HG02943 (cell line): Measurements from ENCODE around the gene SLC4A7.
A peak's percentile ranks its signal among the peaks of the same experiment; 100 is the strongest.
"Not testable (repeated sequence)": the region's sequence is repeated elsewhere in the genome, so short reads cannot be mapped to it uniquely, and the experiment has no call there.

Experiments used
- ATAC-seq: cut with Tn5 transposase; IDR thresholded peaks from one replicate; pipeline ENCODE4 v1.9.1; 2021; ENCODE audit warnings: mild to moderate bottlenecking, low read depth, moderate library complexity; ENCODE audit not compliant: unreplicated experiment

Gene SLC4A7

DNA sequence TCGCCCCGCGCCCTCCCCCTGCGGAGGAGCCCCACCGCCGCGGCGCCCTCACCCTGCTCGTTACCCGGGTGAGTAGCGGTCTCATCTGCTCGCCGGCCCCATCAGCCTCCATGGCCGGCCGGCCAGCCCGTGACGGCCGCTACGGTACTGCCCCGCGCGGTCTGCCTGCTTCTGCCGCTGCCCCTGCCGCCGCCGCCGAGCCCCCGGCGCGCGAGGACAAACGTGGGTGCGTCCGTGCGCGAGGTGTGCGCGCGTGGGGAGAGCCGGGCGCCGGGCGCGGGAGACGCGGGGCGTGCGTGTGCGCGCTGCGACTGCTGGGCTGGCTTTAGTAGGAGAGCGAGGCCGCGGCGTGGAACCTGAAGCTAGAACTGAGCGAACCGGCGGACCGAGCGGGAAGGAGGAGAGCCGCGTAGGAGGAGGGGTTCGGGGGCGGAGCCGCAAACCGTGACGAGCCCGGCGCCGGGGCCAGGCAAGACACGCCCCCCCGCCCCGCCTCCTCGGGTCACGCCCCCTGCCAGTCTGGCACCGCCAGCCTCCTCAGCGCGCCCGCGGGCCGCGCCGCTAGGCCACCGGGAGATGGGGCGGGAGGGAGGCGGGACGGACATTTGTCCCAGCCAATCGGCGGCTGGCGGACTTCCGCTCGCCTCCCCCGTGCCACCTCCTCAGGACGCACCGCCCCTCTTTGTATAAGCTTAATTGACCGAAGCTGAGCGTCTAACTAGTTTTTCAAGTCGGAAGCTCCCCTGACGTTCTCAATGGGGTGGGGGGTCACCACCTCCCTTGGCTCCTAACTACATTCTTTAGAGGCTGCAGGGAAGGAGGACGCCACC, at the start of gene SLC4A7:
Gene SLC4A7, minus strand, starts transcription at position 370 of the 830 bp plus-strand sequence. Its CDS starts 258 bp downstream, at position 112.
- ATAC-seq = peak; percentile 91

GRCh38 chr3:27533261-27533607, 49.0 kb upstream of the SLC4A7 start:
- no peak for ATAC-seq

DNA sequence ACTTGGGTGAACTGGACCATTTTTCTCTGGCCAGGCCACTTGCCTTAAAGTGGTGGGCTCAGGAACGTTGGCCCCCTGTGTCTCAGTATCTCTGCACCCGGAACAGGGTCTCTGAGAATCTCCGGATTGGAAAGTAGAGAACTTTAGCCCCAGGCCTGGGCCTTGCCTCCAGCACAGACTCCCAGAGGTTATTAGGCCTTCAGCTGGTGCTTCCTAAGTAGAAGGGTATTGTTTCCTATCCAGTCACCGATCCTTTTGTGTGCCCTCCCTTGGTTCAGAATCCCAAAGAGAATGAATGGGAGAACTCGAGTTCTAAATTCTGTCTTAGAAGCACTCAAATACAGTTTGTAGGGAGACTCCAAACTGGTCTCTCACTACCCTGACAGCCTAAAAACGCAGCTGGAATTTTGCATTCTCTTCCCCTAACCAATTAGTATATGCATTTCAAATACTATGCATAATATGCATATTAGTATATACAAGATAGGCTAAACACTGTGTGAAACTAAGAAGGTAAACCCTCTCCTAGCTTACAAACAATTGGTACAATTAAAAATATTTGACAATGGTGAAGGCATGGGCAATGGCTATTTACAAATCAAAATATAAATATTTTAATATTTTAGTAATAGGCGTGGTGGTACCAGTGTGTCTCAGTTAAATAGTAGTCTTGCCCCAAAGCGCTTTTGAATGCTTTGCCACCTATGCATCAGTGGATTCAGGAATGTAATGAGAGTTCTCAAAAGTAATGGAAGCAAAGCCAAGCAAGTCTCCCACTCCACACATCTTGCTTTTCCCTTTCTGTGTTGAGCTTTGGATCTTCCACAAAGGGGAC, 48.5 kb upstream of the SLC4A7 start:
- no peak for ATAC-seq

DNA sequence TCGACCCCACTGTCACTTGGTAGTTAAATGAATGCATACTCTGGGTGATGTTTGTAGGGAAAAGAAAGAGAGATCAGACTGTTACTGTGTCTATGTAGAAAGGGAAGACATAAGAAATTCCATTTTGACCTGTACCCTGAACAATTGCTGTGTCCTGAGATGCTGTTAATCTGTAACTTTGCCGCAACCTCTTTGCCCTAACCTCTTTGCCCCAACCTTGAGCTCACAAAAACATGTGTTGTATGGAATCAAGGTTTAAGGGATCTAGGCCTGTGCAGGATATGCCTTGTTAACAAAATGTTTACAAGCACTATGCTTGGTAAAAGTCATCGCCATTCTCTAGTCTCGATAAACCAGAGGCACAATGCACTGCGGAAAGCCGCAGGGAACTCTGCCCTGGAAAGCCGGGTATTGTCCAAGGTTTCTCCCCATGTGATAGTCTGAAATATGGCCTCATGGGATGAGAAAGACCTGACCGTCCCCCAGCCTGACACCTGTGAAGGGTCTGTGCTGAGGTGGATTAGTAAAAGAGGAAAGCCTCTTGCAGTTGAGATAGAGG, 47.1 kb upstream of the SLC4A7 start:
- ATAC-seq = not testable (repeated sequence)

DNA sequence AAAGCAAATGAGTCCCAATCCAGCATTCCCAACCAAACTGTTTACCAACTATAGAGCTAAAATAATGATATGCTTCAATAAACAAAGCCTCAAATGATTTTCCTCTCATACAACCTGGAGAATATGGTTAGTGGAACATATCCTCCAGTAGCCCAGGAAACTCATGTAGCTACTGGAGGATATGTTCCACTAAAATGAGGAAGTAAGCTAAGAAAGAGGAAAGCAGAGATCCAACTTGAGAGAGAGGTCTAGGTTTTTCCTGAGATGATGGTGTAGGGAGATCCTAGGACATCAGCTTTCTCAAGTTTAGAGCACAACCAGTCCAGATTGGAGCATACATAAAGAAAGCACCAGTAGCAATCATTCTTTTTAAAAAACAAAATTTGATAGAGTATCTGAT, 44.6 kb upstream of the SLC4A7 start:
- ATAC-seq = no peak

DNA sequence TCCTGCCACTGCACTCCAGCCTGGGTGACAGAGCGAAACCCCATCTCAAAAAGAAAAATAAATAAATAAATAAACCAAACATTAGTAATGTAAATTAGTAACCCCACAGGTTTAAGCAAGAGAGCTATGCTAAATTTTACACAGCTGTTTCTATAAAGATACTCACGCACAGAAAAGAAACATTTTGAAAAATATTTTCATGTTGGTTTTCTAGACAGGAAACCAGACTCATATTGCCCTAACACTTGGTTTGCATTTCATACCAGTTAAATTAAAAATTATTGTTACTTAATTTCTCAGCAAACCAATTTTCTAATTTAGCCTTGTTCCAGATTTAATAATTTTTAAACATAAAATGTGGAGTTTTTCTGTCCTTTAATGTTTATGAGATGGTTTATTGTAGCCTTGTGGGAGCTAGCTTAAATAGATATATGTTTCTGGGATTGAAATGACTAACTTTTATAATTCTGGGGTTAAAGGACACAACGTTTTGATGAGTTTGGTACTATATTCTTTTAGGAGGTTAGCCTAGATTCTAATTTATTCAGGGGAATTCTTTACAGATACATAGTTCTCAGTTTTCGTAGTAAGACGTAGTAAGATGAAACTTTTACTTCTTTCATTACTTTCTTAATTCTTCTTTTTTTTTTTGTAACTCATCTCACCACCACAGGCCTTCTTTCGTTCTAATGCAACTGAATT, 42.6 kb upstream of the SLC4A7 start:
- ATAC-seq = no peak

DNA sequence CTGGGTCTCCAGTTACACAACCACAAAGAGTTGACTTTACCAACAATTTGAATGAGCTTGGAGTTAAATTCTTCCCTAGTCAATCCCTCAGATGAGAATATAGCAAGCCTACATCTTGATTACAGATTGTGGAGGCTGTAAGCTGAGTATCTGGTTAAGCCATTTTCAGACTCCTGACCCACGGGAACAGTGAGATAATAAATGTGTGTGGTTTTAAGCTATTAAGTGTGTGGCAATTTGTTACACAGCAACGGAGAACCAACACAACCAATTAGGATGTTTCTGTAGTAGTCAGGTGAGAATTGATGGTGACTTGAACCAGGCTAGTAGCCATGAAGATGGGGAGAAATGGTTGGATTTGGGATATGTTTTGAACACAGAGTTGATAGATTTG, 37.7 kb upstream of the SLC4A7 start:
- no peak for ATAC-seq

- no peak for ATAC-seq
Observed at GRCh38 chr3:27521179-27521871, 37.1 kb upstream of the SLC4A7 start.

GRCh38 chr3:27511724-27512422, 27.7 kb upstream of the SLC4A7 start:
- no peak for ATAC-seq

GRCh38 chr3:27509376-27509775, 25.2 kb upstream of the SLC4A7 start:
- ATAC-seq = no peak

GRCh38 chr3:27508424-27508823, 24.2 kb upstream of the SLC4A7 start:
- no peak for ATAC-seq

DNA sequence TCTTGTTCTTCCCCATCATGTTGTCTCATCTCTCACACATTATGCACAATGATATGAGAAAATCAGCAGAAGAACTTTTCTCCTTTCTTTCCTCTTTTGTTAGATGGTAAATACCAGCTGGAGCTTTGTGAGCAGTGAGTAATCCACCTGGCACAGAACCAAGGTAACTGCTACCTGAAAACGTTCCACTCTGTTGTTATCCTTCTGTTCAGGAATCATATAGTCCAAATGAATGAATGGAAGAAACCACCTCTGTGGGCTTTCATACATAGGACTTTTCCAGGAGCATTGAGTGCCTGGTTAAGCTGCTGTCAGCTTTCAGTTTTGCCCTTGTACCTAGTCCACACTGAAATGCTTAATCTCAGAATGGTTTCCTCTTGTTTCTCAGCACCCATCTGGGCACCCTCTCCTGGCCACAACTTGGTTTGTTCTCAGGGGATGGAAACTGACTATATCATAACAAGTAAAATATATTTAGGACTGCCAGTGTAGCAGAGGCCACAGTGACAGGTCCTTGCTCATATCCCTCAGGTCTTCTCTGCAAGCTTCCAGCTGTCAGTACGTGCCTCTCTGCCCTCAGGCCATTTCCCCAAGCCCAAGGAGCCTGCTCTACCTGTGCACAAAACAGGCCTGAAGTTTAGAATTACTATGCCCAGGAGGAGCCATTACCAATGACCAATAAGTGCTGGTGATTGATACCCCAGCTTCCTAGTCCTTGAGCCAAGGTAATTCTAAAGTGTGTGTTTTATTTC, 23.5 kb upstream of the SLC4A7 start:
- no peak for ATAC-seq

DNA sequence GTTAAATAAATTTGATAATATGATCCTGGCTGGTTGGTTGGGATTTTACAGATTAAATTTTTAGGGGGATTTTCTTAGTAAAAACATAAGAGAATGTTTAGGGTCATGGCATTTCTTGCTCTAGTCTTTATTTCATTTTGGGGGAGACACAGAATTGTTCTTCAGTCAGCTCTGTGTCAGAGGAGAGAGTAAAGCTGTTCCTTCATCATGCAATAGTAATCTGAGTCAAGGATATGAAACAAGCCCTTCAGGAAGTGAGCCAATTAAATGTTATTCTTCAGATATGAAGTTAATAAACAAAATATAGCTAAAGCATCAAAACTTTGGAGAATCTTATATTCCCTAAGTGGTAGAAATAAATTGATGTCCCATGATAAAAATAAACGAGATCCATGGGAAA, 22.9 kb upstream of the SLC4A7 start:
- ATAC-seq = no peak

DNA sequence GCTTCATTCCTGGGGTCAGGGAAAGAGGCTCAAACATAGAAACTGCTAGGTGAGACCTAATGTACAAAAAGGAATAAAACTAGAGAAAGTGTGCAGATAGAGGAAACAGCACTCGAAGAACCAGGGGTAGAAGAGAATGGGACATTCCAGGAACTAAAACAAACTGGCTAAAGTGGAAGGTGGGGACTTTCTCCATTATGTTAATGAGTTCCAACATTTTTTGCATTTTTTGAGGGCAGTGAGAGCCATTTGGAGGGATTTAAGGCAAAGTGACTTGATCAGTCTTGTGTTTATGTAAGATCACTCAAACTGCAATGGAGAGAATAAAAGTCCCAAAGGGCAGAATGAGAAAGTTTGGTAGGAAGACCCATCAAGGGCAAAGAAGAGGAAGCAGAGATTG, 20.6 kb upstream of the SLC4A7 start:
- ATAC-seq = no peak

- no peak for ATAC-seq
Observed at GRCh38 chr3:27503526-27503925, 19.3 kb upstream of the SLC4A7 start.

DNA sequence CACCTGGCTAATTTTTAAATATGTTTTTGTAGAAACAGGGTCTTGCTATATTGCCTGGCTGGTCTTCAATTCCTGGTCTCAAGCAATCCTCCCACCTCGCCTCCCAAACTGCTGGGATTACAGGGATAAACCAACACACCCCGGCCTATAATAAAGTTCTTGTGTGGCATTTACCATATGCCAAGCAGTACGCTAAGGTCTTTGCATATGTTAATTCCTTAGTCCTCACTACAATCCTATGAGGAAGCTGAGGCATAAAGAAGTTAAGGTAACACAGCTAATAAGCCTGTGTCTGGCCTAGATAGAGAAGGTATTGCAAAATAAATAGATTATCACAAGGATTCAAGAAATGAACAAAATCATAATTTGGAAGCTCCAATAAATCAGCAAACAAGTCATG, 17.6 kb upstream of the SLC4A7 start:
- no peak for ATAC-seq

GRCh38 chr3:27500986-27501385, 16.8 kb upstream of the SLC4A7 start:
- no peak for ATAC-seq

DNA sequence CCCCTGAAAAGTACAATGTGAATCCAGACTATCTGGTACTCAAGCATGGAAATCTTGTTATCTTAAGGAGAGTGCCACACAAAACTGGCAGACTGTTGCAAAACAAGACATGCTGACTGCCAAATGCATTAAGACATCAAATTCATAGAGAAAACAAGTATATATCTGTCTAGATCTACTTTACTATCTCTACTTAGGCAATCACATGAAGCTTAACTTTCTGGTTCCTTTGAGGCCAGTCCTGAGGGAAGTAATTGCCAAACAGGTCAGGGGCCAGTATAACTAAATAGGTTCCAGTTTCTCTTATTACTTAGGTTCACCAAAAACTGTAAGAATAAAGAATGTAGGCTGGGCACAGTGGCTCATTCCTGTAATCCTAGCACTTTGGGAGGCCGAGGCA, 15.9 kb upstream of the SLC4A7 start:
- ATAC-seq = no peak

GRCh38 chr3:27494784-27495183, 10.6 kb upstream of the SLC4A7 start:
- no peak for ATAC-seq
